HEK293 (cell line): Measurements from ENCODE around the gene MRFAP1.

Source experiments
- CTCF ChIA-PET: fragments of 350-600 bp; formaldehyde crosslinking; extraction: SDS; loops from one replicate; lab custom pipeline; 2021; ENCODE audit warnings: antibody characterized with exemption; lab: Yijun Ruan, JAX
- POLR2A ChIA-PET: fragments of 300-600 bp; formaldehyde crosslinking; extraction: SDS; loops from one replicate; lab custom pipeline; 2020; ENCODE audit warnings: antibody characterized with exemption, inconsistent platforms; lab: Yijun Ruan, JAX
- H3K27ac ChIP-seq: fragments of 200-500 bp; sonication (Bioruptor generic); 2 replicates; pipeline ENCODE4 v1.5.1; 2014; ENCODE audit warnings: low read depth, low read length, control low read depth, inconsistent platforms; ENCODE audit errors: extremely low read depth
- H3K36me3 ChIP-seq, 2 experiments: fragments of 200-500 bp in 1 of 2; sonication (Bioruptor generic) in 1 of 2; 1 replicate in 1 of 2; 2 replicates in 1 of 2; pipeline ENCODE4 v1.5.1; 2014 to 2017; ENCODE audit warnings: inconsistent platforms in 2 of 2, low read length in 2 of 2; ENCODE audit not compliant: control insufficient read depth in 2 of 2, insufficient read depth in 1 of 2
- H3K4me1 ChIP-seq: fragments of 200-500 bp; sonication (Bioruptor generic); 2 replicates; pipeline ENCODE4 v1.5.1; 2014; ENCODE audit warnings: mild to moderate bottlenecking, low read length, inconsistent platforms; ENCODE audit not compliant: control insufficient read depth, insufficient read depth
- H3K4me3 ChIP-seq: 2 replicates; pipeline ENCODE4 v1.5.1; 2011; ENCODE audit warnings: low read depth, mild to moderate bottlenecking, control low read depth, low read length, moderate library complexity
- H3K9me3 ChIP-seq: fragments of 200-500 bp; sonication (Bioruptor generic); 2 replicates; pipeline ENCODE4 v1.5.1; 2014; ENCODE audit warnings: low read depth, low read length, inconsistent platforms; ENCODE audit not compliant: control insufficient read depth, insufficient read depth
- BCL11B ChIP-seq: fragments of 450-650 bp; formaldehyde crosslinking; IDR thresholded peaks from 2 replicates; pipeline ENCODE4 v1.5.1; 2016; ENCODE audit warnings: low read depth, missing biosample characterization, missing genetic modification characterization
- HOXD13 ChIP-seq: sonication (generic); formaldehyde crosslinking; IDR thresholded peaks from 2 replicates; pipeline ENCODE4 v1.8.0; 2022; ENCODE audit warnings: missing genetic modification reagents, borderline replicate concordance
- KLF16 ChIP-seq: fragments of 450-650 bp; formaldehyde crosslinking; IDR thresholded peaks from 2 replicates; pipeline ENCODE4 v1.5.1; 2017; ENCODE audit warnings: missing biosample characterization, missing genetic modification characterization
- ZNF112 ChIP-seq: fragments of 450-650 bp; formaldehyde crosslinking; IDR thresholded peaks from 2 replicates; pipeline ENCODE4 v1.5.0; 2017; ENCODE audit warnings: missing biosample characterization, missing genetic modification characterization
- ZNF184 ChIP-seq: fragments of 450-650 bp; IDR thresholded peaks from 2 replicates; pipeline ENCODE4 v1.5.1; 2018; ENCODE audit warnings: missing biosample characterization, mild to moderate bottlenecking, missing genetic modification characterization
- ZNF221 ChIP-seq: fragments of 450-650 bp; formaldehyde crosslinking; IDR thresholded peaks from 2 replicates; pipeline ENCODE4 v1.5.1; 2017; ENCODE audit warnings: missing biosample characterization, missing genetic modification characterization, borderline replicate concordance
- ZNF24 ChIP-seq: fragments of 450-650 bp; formaldehyde crosslinking; IDR thresholded peaks from 2 replicates; pipeline ENCODE4 v1.5.1; 2016; ENCODE audit warnings: missing biosample characterization, missing genetic modification characterization
- ZNF248 ChIP-seq: fragments of 450-650 bp; formaldehyde crosslinking; IDR thresholded peaks from 2 replicates; pipeline ENCODE4 v1.5.1; 2017; ENCODE audit warnings: missing biosample characterization, missing genetic modification characterization
- ZNF391 ChIP-seq: fragments of 450-650 bp; formaldehyde crosslinking; IDR thresholded peaks from 2 replicates; pipeline ENCODE4 v1.5.1; 2016; ENCODE audit warnings: low read depth, missing biosample characterization, missing genetic modification characterization, borderline replicate concordance
- ZNF600 ChIP-seq: fragments of 450-650 bp; formaldehyde crosslinking; IDR thresholded peaks from 2 replicates; pipeline ENCODE4 v1.5.1; 2016; ENCODE audit warnings: missing biosample characterization, missing genetic modification characterization
- ZSCAN30 ChIP-seq: fragments of 450-650 bp; IDR thresholded peaks from 2 replicates; pipeline ENCODE4 v1.5.1; 2018; ENCODE audit warnings: missing biosample characterization, mild to moderate bottlenecking, missing genetic modification characterization, moderate library complexity
- TF ChIP-seq, protein P1 (sequence below): fragments of 450-650 bp; formaldehyde crosslinking; IDR thresholded peaks from 2 replicates; pipeline ENCODE4 v1.5.1; 2016; ENCODE audit warnings: missing biosample characterization, missing genetic modification characterization
- TF ChIP-seq, protein P2 (sequence below): fragments of 450-650 bp; formaldehyde crosslinking; IDR thresholded peaks from 2 replicates; pipeline ENCODE4 v1.5.1; 2016; ENCODE audit warnings: missing biosample characterization, missing genetic modification characterization
- TF ChIP-seq, protein P3 (sequence below): fragments of 450-650 bp; formaldehyde crosslinking; IDR thresholded peaks from 2 replicates; pipeline ENCODE4 v1.5.1; 2016; ENCODE audit warnings: missing biosample characterization, missing genetic modification characterization, borderline replicate concordance
- TF ChIP-seq, protein P4 (sequence below): fragments of 450-650 bp; formaldehyde crosslinking; IDR thresholded peaks from 2 replicates; pipeline ENCODE4 v1.5.1; 2017; ENCODE audit warnings: missing biosample characterization, mild to moderate bottlenecking, missing genetic modification characterization, moderate library complexity
- TF ChIP-seq, protein P5 (sequence below): fragments of 450-650 bp; formaldehyde crosslinking; IDR thresholded peaks from 2 replicates; pipeline ENCODE4 v1.5.1; 2016; ENCODE audit warnings: missing biosample characterization, missing genetic modification characterization
- TF ChIP-seq, protein P6 (sequence below): fragments of 450-650 bp; formaldehyde crosslinking; IDR thresholded peaks from 2 replicates; pipeline ENCODE4 v1.5.1; 2016; ENCODE audit warnings: missing biosample characterization, missing genetic modification characterization

Gene MRFAP1

DNA sequence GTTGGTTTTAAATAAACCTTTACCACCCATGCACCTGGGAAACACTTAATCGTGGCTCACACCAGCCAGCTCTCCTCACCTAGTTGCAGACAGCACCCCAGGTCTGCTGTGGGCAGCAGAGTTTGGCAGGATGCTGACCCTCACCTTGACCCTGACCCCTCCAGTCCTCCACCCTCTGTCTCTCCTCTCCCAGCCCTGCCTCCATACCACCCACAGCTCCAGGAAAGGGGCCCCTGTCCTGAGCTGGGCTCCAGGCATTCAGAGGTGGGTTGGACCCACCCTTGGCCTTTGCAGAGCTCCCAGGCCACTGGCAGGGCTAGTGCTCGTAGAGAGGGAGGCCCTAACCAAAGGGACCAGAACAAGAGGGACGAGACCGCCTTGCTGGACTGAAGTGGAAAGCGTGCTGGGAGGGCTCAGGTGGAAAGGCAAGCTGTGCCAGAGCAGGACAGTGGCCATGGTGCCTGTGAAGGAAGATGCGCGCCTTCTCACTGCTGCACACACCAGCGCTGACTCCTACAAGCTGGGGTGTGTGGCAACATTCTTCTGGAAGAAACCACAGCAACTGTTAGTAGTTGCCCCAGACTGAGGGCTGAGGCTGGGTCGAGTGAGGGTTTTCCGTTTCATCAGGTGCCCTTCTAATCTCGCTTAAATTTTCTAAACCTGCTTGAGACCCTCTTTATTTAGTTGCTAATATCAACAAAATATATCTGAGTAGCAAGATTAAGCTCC is 42.5 kb downstream of the MRFAP1 start:
- Histone ChIP-seq H3K36me3 (peaks cover 0 to 10% of the 10 kb centered on the region in 2 experiments; a peak in 1 of 3 replicates), H3K9me3 (no peaks in the 10 kb centered on the region), H3K4me3 (no peak overlapping the region), H3K4me1 (no peaks in the 10 kb centered on the region), H3K27ac (no peak overlapping the region)
- TF ChIP-seq ZNF221, result no peak
- TF ChIP-seq HOXD13 (CRISPR knock-in tag), result no peak
- no peak for TF ChIP-seq BCL11B (tag by site-specific recombination)
- TF ChIP-seq, protein P1, sequence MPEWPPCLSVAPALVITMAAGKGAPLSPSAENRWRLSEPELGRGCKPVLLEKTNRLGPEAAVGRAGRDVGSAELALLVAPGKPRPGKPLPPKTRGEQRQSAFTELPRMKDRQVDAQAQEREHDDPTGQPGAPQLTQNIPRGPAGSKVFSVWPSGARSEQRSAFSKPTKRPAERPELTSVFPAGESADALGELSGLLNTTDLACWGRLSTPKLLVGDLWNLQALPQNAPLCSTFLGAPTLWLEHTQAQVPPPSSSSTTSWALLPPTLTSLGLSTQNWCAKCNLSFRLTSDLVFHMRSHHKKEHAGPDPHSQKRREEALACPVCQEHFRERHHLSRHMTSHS (tag by site-specific recombination), result no peak
- TF ChIP-seq, protein P2, sequence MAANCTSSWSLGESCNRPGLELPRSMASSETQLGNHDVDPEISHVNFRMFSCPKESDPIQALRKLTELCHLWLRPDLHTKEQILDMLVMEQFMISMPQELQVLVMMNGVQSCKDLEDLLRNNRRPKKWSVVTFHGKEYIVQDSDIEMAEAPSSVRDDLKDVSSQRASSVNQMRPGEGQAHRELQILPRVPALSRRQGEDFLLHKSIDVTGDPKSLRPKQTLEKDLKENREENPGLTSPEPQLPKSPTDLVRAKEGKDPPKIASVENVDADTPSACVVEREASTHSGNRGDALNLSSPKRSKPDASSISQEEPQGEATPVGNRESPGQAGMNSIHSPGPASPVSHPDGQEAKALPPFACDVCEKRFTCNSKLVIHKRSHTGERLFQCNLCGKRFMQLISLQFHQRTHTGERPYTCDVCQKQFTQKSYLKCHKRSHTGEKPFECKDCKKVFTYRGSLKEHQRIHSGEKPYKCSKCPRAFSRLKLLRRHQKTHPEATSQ, result no peak
- TF ChIP-seq KLF16 (tag by site-specific recombination), result no peak
- TF ChIP-seq ZNF184 (tag by site-specific recombination), result no peak
- TF ChIP-seq, protein P3, sequence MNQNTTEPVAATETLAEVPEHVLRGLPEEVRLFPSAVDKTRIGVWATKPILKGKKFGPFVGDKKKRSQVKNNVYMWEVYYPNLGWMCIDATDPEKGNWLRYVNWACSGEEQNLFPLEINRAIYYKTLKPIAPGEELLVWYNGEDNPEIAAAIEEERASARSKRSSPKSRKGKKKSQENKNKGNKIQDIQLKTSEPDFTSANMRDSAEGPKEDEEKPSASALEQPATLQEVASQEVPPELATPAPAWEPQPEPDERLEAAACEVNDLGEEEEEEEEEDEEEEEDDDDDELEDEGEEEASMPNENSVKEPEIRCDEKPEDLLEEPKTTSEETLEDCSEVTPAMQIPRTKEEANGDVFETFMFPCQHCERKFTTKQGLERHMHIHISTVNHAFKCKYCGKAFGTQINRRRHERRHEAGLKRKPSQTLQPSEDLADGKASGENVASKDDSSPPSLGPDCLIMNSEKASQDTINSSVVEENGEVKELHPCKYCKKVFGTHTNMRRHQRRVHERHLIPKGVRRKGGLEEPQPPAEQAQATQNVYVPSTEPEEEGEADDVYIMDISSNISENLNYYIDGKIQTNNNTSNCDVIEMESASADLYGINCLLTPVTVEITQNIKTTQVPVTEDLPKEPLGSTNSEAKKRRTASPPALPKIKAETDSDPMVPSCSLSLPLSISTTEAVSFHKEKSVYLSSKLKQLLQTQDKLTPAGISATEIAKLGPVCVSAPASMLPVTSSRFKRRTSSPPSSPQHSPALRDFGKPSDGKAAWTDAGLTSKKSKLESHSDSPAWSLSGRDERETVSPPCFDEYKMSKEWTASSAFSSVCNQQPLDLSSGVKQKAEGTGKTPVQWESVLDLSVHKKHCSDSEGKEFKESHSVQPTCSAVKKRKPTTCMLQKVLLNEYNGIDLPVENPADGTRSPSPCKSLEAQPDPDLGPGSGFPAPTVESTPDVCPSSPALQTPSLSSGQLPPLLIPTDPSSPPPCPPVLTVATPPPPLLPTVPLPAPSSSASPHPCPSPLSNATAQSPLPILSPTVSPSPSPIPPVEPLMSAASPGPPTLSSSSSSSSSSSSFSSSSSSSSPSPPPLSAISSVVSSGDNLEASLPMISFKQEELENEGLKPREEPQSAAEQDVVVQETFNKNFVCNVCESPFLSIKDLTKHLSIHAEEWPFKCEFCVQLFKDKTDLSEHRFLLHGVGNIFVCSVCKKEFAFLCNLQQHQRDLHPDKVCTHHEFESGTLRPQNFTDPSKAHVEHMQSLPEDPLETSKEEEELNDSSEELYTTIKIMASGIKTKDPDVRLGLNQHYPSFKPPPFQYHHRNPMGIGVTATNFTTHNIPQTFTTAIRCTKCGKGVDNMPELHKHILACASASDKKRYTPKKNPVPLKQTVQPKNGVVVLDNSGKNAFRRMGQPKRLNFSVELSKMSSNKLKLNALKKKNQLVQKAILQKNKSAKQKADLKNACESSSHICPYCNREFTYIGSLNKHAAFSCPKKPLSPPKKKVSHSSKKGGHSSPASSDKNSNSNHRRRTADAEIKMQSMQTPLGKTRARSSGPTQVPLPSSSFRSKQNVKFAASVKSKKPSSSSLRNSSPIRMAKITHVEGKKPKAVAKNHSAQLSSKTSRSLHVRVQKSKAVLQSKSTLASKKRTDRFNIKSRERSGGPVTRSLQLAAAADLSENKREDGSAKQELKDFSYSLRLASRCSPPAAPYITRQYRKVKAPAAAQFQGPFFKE, result no peak
- no peak for TF ChIP-seq ZNF24 (tag by site-specific recombination)
- ChIA-PET CTCF (interaction anchor here (0.5 kb wide), 1 partner anchor 111 kb away, joined by 4 read pairs; no protein-coding TSS in a partner anchor), POLR2A (interaction anchor here (0.5 kb wide), 1 partner anchor 17 kb away, joined by 3 read pairs; no protein-coding TSS in a partner anchor)

DNA sequence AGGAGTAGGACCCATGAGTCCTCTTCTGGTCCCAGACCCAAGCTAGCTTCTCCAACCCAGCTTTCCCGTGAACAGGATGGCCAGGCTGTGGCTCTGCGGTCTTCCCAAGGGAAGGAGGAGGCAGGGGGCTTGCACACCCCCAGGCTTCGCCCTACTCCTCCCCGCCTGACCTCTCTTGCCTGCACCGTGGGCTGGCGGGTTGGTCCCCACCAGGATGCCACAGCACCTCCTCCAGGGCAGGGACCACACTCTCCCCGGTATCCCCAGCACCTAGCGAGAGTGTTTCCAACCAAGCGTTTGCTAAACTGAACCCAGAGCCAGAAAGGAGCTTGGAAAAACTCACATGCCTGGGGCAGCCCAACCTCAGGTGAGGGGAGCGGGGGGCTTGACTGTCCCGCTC is 44.2 kb downstream of the MRFAP1 start:
- H3K4me3 ChIP-seq, result no peak overlapping the region
- CTCF ChIA-PET, result no interaction called here
- POLR2A ChIA-PET, result no interaction called here
- peaks cover 0 to 4% of the 10 kb centered on the region in 2 experiments; a peak in 1 of 3 replicates for H3K36me3 ChIP-seq
- no peaks in the 10 kb centered on the region for H3K9me3 ChIP-seq
- H3K27ac ChIP-seq, result no peak overlapping the region
- no peaks in the 10 kb centered on the region for H3K4me1 ChIP-seq
- TF ChIP-seq, protein P4, sequence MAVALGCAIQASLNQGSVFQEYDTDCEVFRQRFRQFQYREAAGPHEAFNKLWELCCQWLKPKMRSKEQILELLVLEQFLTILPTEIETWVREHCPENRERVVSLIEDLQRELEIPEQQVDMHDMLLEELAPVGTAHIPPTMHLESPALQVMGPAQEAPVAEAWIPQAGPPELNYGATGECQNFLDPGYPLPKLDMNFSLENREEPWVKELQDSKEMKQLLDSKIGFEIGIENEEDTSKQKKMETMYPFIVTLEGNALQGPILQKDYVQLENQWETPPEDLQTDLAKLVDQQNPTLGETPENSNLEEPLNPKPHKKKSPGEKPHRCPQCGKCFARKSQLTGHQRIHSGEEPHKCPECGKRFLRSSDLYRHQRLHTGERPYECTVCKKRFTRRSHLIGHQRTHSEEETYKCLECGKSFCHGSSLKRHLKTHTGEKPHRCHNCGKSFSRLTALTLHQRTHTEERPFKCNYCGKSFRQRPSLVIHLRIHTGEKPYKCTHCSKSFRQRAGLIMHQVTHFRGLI (tag by site-specific recombination), result no peak
- TF ChIP-seq, protein P5, sequence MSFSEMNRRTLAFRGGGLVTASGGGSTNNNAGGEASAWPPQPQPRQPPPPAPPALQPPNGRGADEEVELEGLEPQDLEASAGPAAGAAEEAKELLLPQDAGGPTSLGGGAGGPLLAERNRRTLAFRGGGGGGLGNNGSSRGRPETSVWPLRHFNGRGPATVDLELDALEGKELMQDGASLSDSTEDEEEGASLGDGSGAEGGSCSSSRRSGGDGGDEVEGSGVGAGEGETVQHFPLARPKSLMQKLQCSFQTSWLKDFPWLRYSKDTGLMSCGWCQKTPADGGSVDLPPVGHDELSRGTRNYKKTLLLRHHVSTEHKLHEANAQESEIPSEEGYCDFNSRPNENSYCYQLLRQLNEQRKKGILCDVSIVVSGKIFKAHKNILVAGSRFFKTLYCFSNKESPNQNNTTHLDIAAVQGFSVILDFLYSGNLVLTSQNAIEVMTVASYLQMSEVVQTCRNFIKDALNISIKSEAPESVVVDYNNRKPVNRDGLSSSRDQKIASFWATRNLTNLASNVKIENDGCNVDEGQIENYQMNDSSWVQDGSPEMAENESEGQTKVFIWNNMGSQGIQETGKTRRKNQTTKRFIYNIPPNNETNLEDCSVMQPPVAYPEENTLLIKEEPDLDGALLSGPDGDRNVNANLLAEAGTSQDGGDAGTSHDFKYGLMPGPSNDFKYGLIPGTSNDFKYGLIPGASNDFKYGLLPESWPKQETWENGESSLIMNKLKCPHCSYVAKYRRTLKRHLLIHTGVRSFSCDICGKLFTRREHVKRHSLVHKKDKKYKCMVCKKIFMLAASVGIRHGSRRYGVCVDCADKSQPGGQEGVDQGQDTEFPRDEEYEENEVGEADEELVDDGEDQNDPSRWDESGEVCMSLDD (tag by site-specific recombination), result no peak
- TF ChIP-seq ZSCAN30 (no peak), ZNF112 (tag by site-specific recombination) (no peak), ZNF391 (tag by site-specific recombination) (no peak), ZNF248 (tag by site-specific recombination) (no peak), ZNF600 (tag by site-specific recombination) (no peak)
- TF ChIP-seq, protein P6, sequence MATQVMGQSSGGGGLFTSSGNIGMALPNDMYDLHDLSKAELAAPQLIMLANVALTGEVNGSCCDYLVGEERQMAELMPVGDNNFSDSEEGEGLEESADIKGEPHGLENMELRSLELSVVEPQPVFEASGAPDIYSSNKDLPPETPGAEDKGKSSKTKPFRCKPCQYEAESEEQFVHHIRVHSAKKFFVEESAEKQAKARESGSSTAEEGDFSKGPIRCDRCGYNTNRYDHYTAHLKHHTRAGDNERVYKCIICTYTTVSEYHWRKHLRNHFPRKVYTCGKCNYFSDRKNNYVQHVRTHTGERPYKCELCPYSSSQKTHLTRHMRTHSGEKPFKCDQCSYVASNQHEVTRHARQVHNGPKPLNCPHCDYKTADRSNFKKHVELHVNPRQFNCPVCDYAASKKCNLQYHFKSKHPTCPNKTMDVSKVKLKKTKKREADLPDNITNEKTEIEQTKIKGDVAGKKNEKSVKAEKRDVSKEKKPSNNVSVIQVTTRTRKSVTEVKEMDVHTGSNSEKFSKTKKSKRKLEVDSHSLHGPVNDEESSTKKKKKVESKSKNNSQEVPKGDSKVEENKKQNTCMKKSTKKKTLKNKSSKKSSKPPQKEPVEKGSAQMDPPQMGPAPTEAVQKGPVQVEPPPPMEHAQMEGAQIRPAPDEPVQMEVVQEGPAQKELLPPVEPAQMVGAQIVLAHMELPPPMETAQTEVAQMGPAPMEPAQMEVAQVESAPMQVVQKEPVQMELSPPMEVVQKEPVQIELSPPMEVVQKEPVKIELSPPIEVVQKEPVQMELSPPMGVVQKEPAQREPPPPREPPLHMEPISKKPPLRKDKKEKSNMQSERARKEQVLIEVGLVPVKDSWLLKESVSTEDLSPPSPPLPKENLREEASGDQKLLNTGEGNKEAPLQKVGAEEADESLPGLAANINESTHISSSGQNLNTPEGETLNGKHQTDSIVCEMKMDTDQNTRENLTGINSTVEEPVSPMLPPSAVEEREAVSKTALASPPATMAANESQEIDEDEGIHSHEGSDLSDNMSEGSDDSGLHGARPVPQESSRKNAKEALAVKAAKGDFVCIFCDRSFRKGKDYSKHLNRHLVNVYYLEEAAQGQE (tag by site-specific recombination), result no peak
